Kidney capillary endothelial cell (primary cell): ENCODE measurements around the gene ATP6V1B1.

Experiments
- DNase-seq: peaks from one replicate; pipeline ENCODE4 v3.0.0-alpha.2; 2018; ENCODE audit warnings: low spot score

Gene ATP6V1B1

GRCh38 chr2:70927138-70927537 lies 8.6 kb upstream of the ATP6V1B1 start:
- DNase-seq = no peak

- no peak for DNase-seq
Observed at GRCh38 chr2:70927641-70928040, 8.1 kb upstream of the ATP6V1B1 start.

GRCh38 chr2:70928366-70928765 lies 7.3 kb upstream of the ATP6V1B1 start:
- DNase-seq = no peak

GRCh38 chr2:70930371-70931329 lies 5.0 kb upstream of the ATP6V1B1 start:
- DNase-seq = no peak

GRCh38 chr2:70931376-70932000 lies 4.2 kb upstream of the ATP6V1B1 start:
- no peak for DNase-seq

GRCh38 chr2:70932631-70933230 lies 3.0 kb upstream of the ATP6V1B1 start:
- DNase-seq = no peak

- DNase-seq = no peak
Observed at GRCh38 chr2:70934981-70935380, 719 bp upstream of the ATP6V1B1 start.

- DNase-seq = no peak
Observed at GRCh38 chr2:70936165-70936978, 672 bp downstream of the ATP6V1B1 start.

- DNase-seq = no peak
Observed at GRCh38 chr2:70936979-70937811, 1.5 kb downstream of the ATP6V1B1 start.

GRCh38 chr2:70937866-70938585 lies 2.3 kb downstream of the ATP6V1B1 start:
- DNase-seq = no peak

- no peak for DNase-seq
Observed at GRCh38 chr2:70938586-70938950, 2.9 kb downstream of the ATP6V1B1 start.

GRCh38 chr2:70939001-70939838 lies 3.5 kb downstream of the ATP6V1B1 start:
- no peak for DNase-seq

- no peak for DNase-seq
Observed at GRCh38 chr2:70939839-70940580, 4.3 kb downstream of the ATP6V1B1 start.

GRCh38 chr2:70941186-70941585 lies 5.5 kb downstream of the ATP6V1B1 start:
- no peak for DNase-seq

GRCh38 chr2:70941701-70942100 lies 6.0 kb downstream of the ATP6V1B1 start:
- no peak for DNase-seq

- DNase-seq = no peak
Observed at GRCh38 chr2:70942396-70943204, 6.9 kb downstream of the ATP6V1B1 start.

GRCh38 chr2:70943205-70943871 lies 7.6 kb downstream of the ATP6V1B1 start:
- DNase-seq = no peak
